Stomach (tissue), 9 donors: ENCODE results near the gene ZPBP2. TPM values are rescaled to one million over a fixed set of nuclear protein-coding genes. Genes with fewer than 3 reads are reported as not detected.

Experiments used
- DNase-seq, 2 donors: peaks; one replicate each; pipeline versions ENCODE4 v3.0.0 to v3.0.0-alpha.2; 2013 to 2019
- H3K27ac ChIP-seq, 5 donors: fragments of 200-600 bp in 4 of 5; sonication (generic) in 4 of 5; one replicate each; pipeline ENCODE4 v1.5.1; 2013 to 2019; ENCODE audit warnings: mild to moderate bottlenecking in 1 of 5, moderate library complexity in 1 of 5
- H3K27me3 ChIP-seq, 3 donors: fragments of 200-600 bp; sonication (generic); one replicate each; pipeline ENCODE4 v1.5.1; 2017 to 2019; ENCODE audit warnings: mixed run types in 1 of 3
- H3K36me3 ChIP-seq, 4 donors: fragments of 200-600 bp; sonication (generic); 1 replicate in 3 of 4; 2 replicates in 1 of 4; pipeline ENCODE4 v1.5.1; 2016 to 2019
- H3K4me1 ChIP-seq, 4 donors: fragments of 200-600 bp; sonication (generic); one replicate each; pipeline ENCODE4 v1.5.1; 2016 to 2019
- H3K4me3 ChIP-seq, 4 donors: fragments of 200-600 bp; sonication (generic) in 3 of 4; one replicate each; pipeline ENCODE4 v1.5.1; 2016 to 2019; ENCODE audit warnings: mild to moderate bottlenecking in 1 of 4
- H3K9me3 ChIP-seq, 4 donors: fragments of 200-600 bp; sonication (generic); one replicate each; pipeline ENCODE4 v1.5.1; 2016 to 2019
- CTCF ChIP-seq, 7 experiments: fragments of 450-650 bp in 4 of 7; fragments of 200-600 bp in 3 of 7; sonication (generic) in 3 of 7; IDR thresholded peaks; one replicate each; pipeline ENCODE4 v1.5.1; 2016 to 2019; ENCODE audit warnings: antibody characterized with exemption in 7 of 7, control low read depth in 2 of 7, mild to moderate bottlenecking in 1 of 7
- EP300 ChIP-seq: sonication (generic); formaldehyde crosslinking; IDR thresholded peaks from one replicate; pipeline ENCODE4 v1.6.1; 2017; ENCODE audit warnings: antibody characterized with exemption
- POLR2A ChIP-seq, 4 donors: fragments of 450-650 bp; IDR thresholded peaks; one replicate each; pipeline ENCODE4 v1.6.1; 2016; ENCODE audit warnings: antibody characterized with exemption in 4 of 4, control low read depth in 2 of 4, mild to moderate bottlenecking in 1 of 4, moderate library complexity in 1 of 4
- POLR2AphosphoS5 ChIP-seq, 3 donors: sonication (generic); formaldehyde crosslinking; IDR thresholded peaks; one replicate each; pipeline ENCODE4 v1.6.1; 2016; ENCODE audit warnings: antibody characterized with exemption in 3 of 3
- WGBS, 5 donors: extraction: QIAGEN DNeasy Blood & Tissue Kit in 3 of 5; methylation state at CpG; one replicate each; pipeline versions ENCODE4 v1.1.5 to v1.1.7; 2013 to 2018; 5-methylcytosine and 5-hydroxymethylcytosine counted together
- intact Hi-C: fragments of 100-400 bp; cut with DNase I; formaldehyde crosslinking; loops from one replicate; pipeline ENCODE4 v1.15.1; 2023; ENCODE audit warnings: low total_unique reads
- polyA plus RNA-seq, 3 donors: library from polyadenylated mRNA; stranded (reverse); fragments of 200-250 nt; gene quantifications; one replicate each; pipeline ENCODE4 v1.2.3, GENCODE V29; 2013
- total RNA-seq, 5 donors: library from RNA; depleted of rRNA; stranded (reverse); fragments of >200 nt; gene quantifications; one replicate each; pipeline versions ENCODE4 v1.1.0 to v1.2.3, GENCODE V29; 2014 to 2016
- donor health status: healthy with polysubstance abuse.
- donor health status: Bipolar disorder and iron deficiency.
- donor health status: healthy.

Gene ZPBP2
- total and polyA plus RNA-seq, 8 donors, result not detected

GRCh38 chr17:39867084-39867879 is 720 bp upstream of the ZPBP2 start:
- TF ChIP-seq POLR2A (IDR thresholded peaks at IDR 0.05), result no peak
- Histone ChIP-seq H3K9me3 (peaks cover 4 to 13% (median 9%) of the 10 kb centered on the region in 4 donors), H3K27ac (peak overlapping the region in 4 of 5 donors; percentile 10 to 51 (median 36)), H3K4me1 (peaks cover 8 to 20% (median 12%) of the 10 kb centered on the region in 4 donors), H3K36me3 (no peaks in the 10 kb centered on the region), H3K27me3 (peaks cover 3 to 64% (median 22%) of the 10 kb centered on the region in 3 donors), H3K4me3 (peak overlapping the region in 3 of 4 donors; percentile 7 to 18 (median 13))
- intact Hi-C loops, result no loop called here
- no peak for DNase-seq
- 79 to 83% (median 80%) methylated on average over 21 of the region's 21 CpGs for WGBS, 5 donors

GRCh38 chr17:39868554-39868942 is 546 bp downstream of the ZPBP2 start:
- no peak for DNase-seq
- Histone ChIP-seq H3K27ac (no peak overlapping the region), H3K9me3 (peaks cover 4 to 13% (median 9%) of the 10 kb centered on the region in 4 donors), H3K36me3 (no peaks in the 10 kb centered on the region), H3K4me3 (no peak overlapping the region), H3K27me3 (peaks cover 3 to 52% (median 22%) of the 10 kb centered on the region in 3 donors), H3K4me1 (peaks cover 8 to 22% (median 11%) of the 10 kb centered on the region in 4 donors)
- intact Hi-C loops, result no loop called here
- WGBS, 5 donors, result 80 to 87% (median 82%) methylated on average over 17 of the region's 17 CpGs
- TF ChIP-seq POLR2AphosphoS5 (IDR thresholded peaks at IDR 0.05) (no peak), EP300 (no peak), CTCF (IDR thresholded peaks at IDR 0.05) (no peak), POLR2A (IDR thresholded peaks at IDR 0.05) (no peak)

- WGBS, 5 donors, result 92 to 98% (median 96%) methylated on average over 1 of the region's 1 CpG
- intact Hi-C loops, result no loop called here
- Histone ChIP-seq H3K27ac (no peak overlapping the region), H3K4me3 (no peak overlapping the region), H3K4me1 (peaks cover 0 to 8% (median 0%) of the 10 kb centered on the region in 4 donors), H3K36me3 (no peaks in the 10 kb centered on the region), H3K9me3 (peaks cover 4 to 13% (median 9%) of the 10 kb centered on the region in 4 donors), H3K27me3 (peaks cover 0 to 30% (median 13%) of the 10 kb centered on the region in 3 donors)
- no peak for TF ChIP-seq CTCF (IDR thresholded peaks at IDR 0.05)
- TF ChIP-seq EP300, result no peak
- TF ChIP-seq POLR2A (IDR thresholded peaks at IDR 0.05), result no peak
- TF ChIP-seq POLR2AphosphoS5 (IDR thresholded peaks at IDR 0.05), result no peak
- no peak for DNase-seq
Measured at GRCh38 chr17:39870776-39871175, 2.8 kb downstream of the ZPBP2 start.

- Histone ChIP-seq H3K4me1 (peaks cover 0 to 8% (median 0%) of the 10 kb centered on the region in 4 donors), H3K36me3 (no peaks in the 10 kb centered on the region), H3K27me3 (peaks cover 0 to 19% (median 13%) of the 10 kb centered on the region in 3 donors), H3K27ac (no peak overlapping the region), H3K9me3 (peaks cover 4 to 13% (median 9%) of the 10 kb centered on the region in 4 donors), H3K4me3 (no peak overlapping the region)
- DNase-seq, result no peak
- 59 to 75% (median 63%) methylated on average over 2 of the region's 2 CpGs for WGBS, 5 donors
- intact Hi-C loops, result no loop called here
- TF ChIP-seq POLR2AphosphoS5 (IDR thresholded peaks at IDR 0.05) (no peak), CTCF (IDR thresholded peaks at IDR 0.05) (no peak), POLR2A (IDR thresholded peaks at IDR 0.05) (no peak), EP300 (no peak)
Measured at GRCh38 chr17:39871801-39872200, 3.8 kb downstream of the ZPBP2 start.
